ENCODE results near the gene FAM199X.
"Not testable (repeated sequence)": the region's sequence is repeated elsewhere in the genome, so short reads cannot be mapped to it uniquely, and the experiment has no call there.

GRCh38 chrX:104230060-104230459 lies 63.8 kb downstream of the FAM199X start:
- not testable (repeated sequence) for TF ChIP-seq CTCF, POLR2A (IDR thresholded peaks at IDR 0.05)
